Retinal pigment epithelial cell (primary cell): ENCODE measurements around the gene TENM4.

Experiments
- DNase-seq: peaks from one replicate; pipeline ENCODE4 v3.0.0-alpha.2; 2010; ENCODE audit warnings: low read depth
- H3K4me3 ChIP-seq: 2 replicates; pipeline ENCODE4 v1.5.1; 2011; ENCODE audit warnings: mild to moderate bottlenecking, low read length, control low read depth, moderate library complexity
- TF ChIP-seq, protein P1 (sequence below): conservative IDR thresholded peaks from 2 replicates; pipeline ENCODE4 v1.5.1; 2011; ENCODE audit warnings: low read depth, low read length, control low read depth, inconsistent platforms

The TENM4 gene

GRCh38 chr11:79312617-79313529, 128.0 kb downstream of the TENM4 start:
- TF ChIP-seq, protein P1, sequence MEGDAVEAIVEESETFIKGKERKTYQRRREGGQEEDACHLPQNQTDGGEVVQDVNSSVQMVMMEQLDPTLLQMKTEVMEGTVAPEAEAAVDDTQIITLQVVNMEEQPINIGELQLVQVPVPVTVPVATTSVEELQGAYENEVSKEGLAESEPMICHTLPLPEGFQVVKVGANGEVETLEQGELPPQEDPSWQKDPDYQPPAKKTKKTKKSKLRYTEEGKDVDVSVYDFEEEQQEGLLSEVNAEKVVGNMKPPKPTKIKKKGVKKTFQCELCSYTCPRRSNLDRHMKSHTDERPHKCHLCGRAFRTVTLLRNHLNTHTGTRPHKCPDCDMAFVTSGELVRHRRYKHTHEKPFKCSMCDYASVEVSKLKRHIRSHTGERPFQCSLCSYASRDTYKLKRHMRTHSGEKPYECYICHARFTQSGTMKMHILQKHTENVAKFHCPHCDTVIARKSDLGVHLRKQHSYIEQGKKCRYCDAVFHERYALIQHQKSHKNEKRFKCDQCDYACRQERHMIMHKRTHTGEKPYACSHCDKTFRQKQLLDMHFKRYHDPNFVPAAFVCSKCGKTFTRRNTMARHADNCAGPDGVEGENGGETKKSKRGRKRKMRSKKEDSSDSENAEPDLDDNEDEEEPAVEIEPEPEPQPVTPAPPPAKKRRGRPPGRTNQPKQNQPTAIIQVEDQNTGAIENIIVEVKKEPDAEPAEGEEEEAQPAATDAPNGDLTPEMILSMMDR: no peak
- H3K4me3 ChIP-seq: no peak overlapping the region
- DNase-seq: no peak

DNA sequence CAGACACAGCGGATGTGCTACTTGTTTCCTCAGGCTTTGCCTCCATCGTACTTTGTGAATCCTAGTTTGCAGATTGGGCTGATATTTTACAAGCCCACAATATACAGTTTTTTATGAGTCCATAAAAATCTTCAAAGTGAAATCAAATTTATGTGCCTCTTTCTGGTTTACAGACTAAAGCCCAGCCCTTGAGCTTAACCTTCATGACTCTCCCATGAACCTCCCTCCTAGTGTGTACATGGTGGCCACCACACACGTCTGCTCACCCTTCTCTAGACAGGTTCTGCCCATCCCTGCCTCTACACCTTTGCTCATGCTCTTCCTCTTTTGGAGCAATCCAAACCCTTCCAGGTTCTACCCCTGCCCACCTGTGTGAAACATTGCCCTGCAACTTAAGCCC, 129.4 kb downstream of the TENM4 start:
- DNase-seq: no peak
- TF ChIP-seq, protein P1: no peak
- H3K4me3 ChIP-seq: no peak overlapping the region

DNA sequence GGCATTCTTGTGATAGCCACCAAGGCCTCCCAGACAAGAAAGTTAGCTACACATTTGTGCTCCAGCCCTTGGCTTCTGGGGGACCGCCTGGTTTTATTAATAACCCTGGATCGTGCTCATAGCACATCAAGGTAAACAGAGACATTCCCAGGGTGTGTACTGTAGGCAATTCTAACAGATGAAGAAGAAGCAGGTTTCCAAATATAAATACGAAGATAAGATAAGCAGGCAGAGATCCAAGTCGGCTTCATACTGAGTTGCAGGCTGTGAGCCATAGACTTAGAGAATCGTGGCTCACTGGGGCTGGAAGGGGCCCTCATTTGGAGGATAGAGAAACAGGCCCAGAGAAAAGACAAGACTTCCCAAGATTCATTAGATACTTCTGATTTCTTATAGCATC, 131.4 kb downstream of the TENM4 start:
- H3K4me3 ChIP-seq: no peak overlapping the region
- no peak for DNase-seq
- TF ChIP-seq, protein P1: no peak

DNA sequence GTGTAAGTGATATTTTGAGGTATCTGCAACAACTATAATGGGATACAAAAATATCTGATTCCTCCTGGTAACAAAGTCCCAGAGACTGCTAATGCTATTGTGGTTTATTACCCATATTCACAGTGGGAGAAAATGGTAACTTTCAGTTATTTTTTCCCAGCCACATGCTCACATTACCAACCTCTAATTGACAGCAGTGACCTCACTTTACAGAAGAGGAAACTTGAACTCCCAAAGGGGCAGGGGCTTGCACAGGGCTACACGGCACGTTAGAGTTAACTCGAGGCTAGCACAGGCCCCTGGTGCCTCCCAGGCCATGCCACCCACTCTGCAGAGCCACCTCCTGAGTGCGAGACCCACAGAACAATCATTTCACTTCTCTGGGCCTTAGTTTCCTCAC, 132.4 kb downstream of the TENM4 start:
- TF ChIP-seq, protein P1: no peak
- no peak for DNase-seq
- H3K4me3 ChIP-seq: no peak overlapping the region

DNA sequence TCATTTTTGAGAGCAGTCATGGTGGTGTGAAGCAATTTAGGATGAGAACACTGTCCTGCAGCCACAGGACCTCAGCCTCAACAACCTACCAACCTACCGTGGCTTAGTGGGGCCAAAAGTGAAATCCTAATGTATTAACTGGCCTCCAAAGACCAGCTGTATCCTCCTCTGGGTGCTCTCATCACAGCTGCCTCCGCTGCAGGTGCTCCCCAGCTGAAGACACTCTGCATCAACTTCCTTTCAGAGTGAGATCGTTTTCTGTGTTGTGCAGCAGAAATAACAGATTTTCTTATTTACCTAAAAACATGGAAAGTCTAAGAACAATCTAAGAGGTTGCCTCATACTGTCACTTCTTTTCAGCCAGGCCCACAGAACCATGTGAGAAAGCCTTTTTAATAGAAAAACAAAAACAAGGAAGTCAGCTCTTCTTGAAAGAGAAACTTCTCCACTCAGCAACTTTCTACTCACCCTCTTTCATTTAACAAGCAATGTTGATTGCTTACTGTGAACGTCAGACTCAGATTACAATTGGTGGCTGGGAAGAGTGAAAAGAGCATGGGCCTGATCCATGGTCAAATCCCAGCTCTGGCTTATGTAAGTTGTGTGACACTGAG, 136.1 kb downstream of the TENM4 start:
- TF ChIP-seq, protein P1: no peak
- no peak overlapping the region for H3K4me3 ChIP-seq
- no peak for DNase-seq

DNA sequence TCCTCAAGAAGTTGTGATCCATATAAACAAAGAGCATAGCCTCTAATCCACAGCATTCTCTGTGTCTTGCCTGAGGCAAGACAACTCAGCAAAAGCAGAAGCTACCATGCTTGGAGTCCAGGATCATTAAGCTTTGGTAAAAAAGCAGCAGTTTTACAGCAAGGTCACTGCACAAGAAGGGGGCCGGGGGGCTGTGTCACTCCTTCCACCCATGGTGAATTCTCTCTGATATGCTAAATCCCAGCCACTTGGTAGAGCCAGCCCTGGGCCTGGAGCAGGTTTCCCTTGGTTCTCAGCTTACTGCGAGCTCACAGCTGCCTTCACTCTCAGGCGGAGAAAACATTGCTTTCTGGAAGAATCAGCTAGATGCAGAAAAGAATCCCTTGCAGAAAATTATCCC, 144.7 kb downstream of the TENM4 start:
- H3K4me3 ChIP-seq: no peak overlapping the region
- TF ChIP-seq, protein P1: no peak
- DNase-seq: no peak
